SK-N-SH (cell line): ENCODE results near the gene PSMG3. TPM values are rescaled to one million over a fixed set of nuclear protein-coding genes. Genes with fewer than 3 reads are reported as not detected.

ENCODE experiments used
- CTCF ChIA-PET: fragments of 300-600, 350-600 bp; formaldehyde crosslinking; extraction: SDS; loops from one replicate; lab custom pipeline; 2021; lab: Yijun Ruan, JAX
- POLR2A ChIA-PET: fragments of 350-600 bp; sonication (Branson Sonifier 250); formaldehyde crosslinking; extraction: SDS; loops from one replicate; lab custom pipeline; 2020; ENCODE audit warnings: antibody characterized with exemption, inconsistent platforms; lab: Yijun Ruan, JAX
- DNase-seq: peaks from one replicate; pipeline ENCODE4 v3.0.0; 2012
- H2AFZ ChIP-seq: fragments of 200-600 bp; sonication (generic); 2 replicates; pipeline ENCODE4 v1.8.1; 2016; ENCODE audit warnings: antibody characterized with exemption, mild to moderate bottlenecking, low read depth
- H3F3A ChIP-seq: fragments of 200-600 bp; sonication (generic); replicated peaks from 2 replicates; pipeline ENCODE3; 2016; ENCODE audit warnings: antibody characterized with exemption, mild to moderate bottlenecking; ENCODE audit not compliant: insufficient read depth
- H3K27ac ChIP-seq, 2 experiments: fragments of 200-500 bp in 1 of 2; fragments of 200-600 bp in 1 of 2; sonication (Bioruptor generic) in 1 of 2; sonication (generic), shearing (Covaris generic) in 1 of 2; 2 replicates each; pipeline versions ENCODE4 v1.5.1 to v1.6.1; 2014 to 2016; ENCODE audit warnings: low read depth in 2 of 2, inconsistent platforms in 1 of 2, low read length in 1 of 2, mild to moderate bottlenecking in 1 of 2, mixed read lengths in 1 of 2
- H3K27me3 ChIP-seq: fragments of 200-600 bp; sonication (generic), shearing (Covaris generic); 2 replicates; pipeline ENCODE4 v1.6.1; 2016; ENCODE audit warnings: mixed run types; ENCODE audit not compliant: insufficient read depth
- H3K36me3 ChIP-seq, 2 experiments: fragments of 200-500 bp in 1 of 2; fragments of 200-600 bp in 1 of 2; sonication (Bioruptor generic) in 1 of 2; sonication (generic) in 1 of 2; replicated peaks in 1 of 2; 2 replicates each; pipeline versions ENCODE3 to v1.5.1; 2014 to 2016; ENCODE audit warnings: low read length in 1 of 2, mild to moderate bottlenecking in 1 of 2; ENCODE audit not compliant: insufficient read depth in 2 of 2, control insufficient read depth in 1 of 2
- H3K4me1 ChIP-seq, 2 experiments: fragments of 200-500 bp in 1 of 2; fragments of 200-600 bp in 1 of 2; sonication (Bioruptor generic) in 1 of 2; sonication (generic), shearing (Covaris generic) in 1 of 2; 2 replicates each; pipeline versions ENCODE4 v1.5.1 to v1.6.1; 2014 to 2016; ENCODE audit warnings: low read depth in 1 of 2, low read length in 1 of 2, mixed run types in 1 of 2; ENCODE audit not compliant: insufficient read depth in 2 of 2, control insufficient read depth in 1 of 2
- H3K4me2 ChIP-seq: fragments of 200-600 bp; sonication (generic), shearing (Covaris generic); 2 replicates; pipeline ENCODE4 v1.6.1; 2017; ENCODE audit warnings: mixed run types
- H3K4me3 ChIP-seq, 2 experiments: fragments of 200-500 bp in 1 of 2; fragments of 200-600 bp in 1 of 2; sonication (Bioruptor generic) in 1 of 2; sonication (generic), shearing (Covaris generic) in 1 of 2; 2 replicates each; pipeline versions ENCODE4 v1.5.1 to v1.8.1; 2014 to 2016; ENCODE audit warnings: low read depth in 2 of 2, inconsistent platforms in 1 of 2, low read length in 1 of 2, mild to moderate bottlenecking in 1 of 2, mixed read lengths in 1 of 2, moderate library complexity in 1 of 2
- H3K79me2 ChIP-seq: fragments of 200-600 bp; sonication (generic); 2 replicates; pipeline ENCODE4 v1.8.1; 2017; ENCODE audit warnings: mild to moderate bottlenecking; ENCODE audit not compliant: insufficient read depth
- H3K9ac ChIP-seq: fragments of 200-600 bp; sonication (generic); 2 replicates; pipeline ENCODE4 v1.6.1; 2017; ENCODE audit warnings: mixed run types
- H3K9me2 ChIP-seq: fragments of 200-600 bp; sonication (generic); 2 replicates; pipeline ENCODE4 v1.6.1; 2017; ENCODE audit warnings: mixed run types
- H3K9me3 ChIP-seq: fragments of 200-600 bp; sonication (generic); 2 replicates; pipeline ENCODE4 v1.6.1; 2017; ENCODE audit warnings: mixed run types, mild to moderate bottlenecking, moderate library complexity
- H4K20me1 ChIP-seq: fragments of 200-600 bp; sonication (generic); 2 replicates; pipeline ENCODE4 v1.6.1; 2017; ENCODE audit warnings: mild to moderate bottlenecking, mixed run types; ENCODE audit not compliant: insufficient read depth
- ELF1 ChIP-seq: IDR thresholded peaks from 2 replicates; pipeline ENCODE4 v1.4.0; 2012
- FOSL2 ChIP-seq: IDR thresholded peaks from 2 replicates; pipeline ENCODE4 v1.4.0; 2012; ENCODE audit warnings: low read depth, mild to moderate bottlenecking, moderate library complexity, borderline replicate concordance
- FOXJ3 ChIP-seq: sonication (generic); formaldehyde crosslinking; IDR thresholded peaks from 2 replicates; pipeline ENCODE4 v1.5.1; 2020; ENCODE audit warnings: mild to moderate bottlenecking, missing genetic modification reagents
- FOXM1 ChIP-seq: IDR thresholded peaks from 2 replicates; pipeline ENCODE4 v1.4.0; 2012; ENCODE audit warnings: low read depth, mild to moderate bottlenecking
- NRF1 ChIP-seq: IDR thresholded peaks from 2 replicates; pipeline ENCODE4 v1.6.1; 2012; ENCODE audit warnings: low read depth, mild to moderate bottlenecking, low read length
- POLR2AphosphoS5 ChIP-seq: IDR thresholded peaks from 2 replicates; pipeline ENCODE4 v1.6.1; 2012; ENCODE audit warnings: low read depth, low read length
- RCOR1 ChIP-seq: fragments of 150-350 bp; IDR thresholded peaks from 2 replicates; pipeline ENCODE4 v1.6.1; 2017; ENCODE audit warnings: antibody characterized with exemption, low read length
- RFX5 ChIP-seq: IDR thresholded peaks from 2 replicates; pipeline ENCODE4 v1.6.1; 2012; ENCODE audit warnings: mild to moderate bottlenecking, improper control_type of control experiment, low read length
- TAF1 ChIP-seq: IDR thresholded peaks from 2 replicates; pipeline ENCODE4 v1.6.1; 2012; ENCODE audit warnings: low read depth, mild to moderate bottlenecking, low read length, moderate library complexity, borderline replicate concordance
- TEAD4 ChIP-seq: IDR thresholded peaks from 2 replicates; pipeline ENCODE4 v1.4.0; 2012; ENCODE audit warnings: mild to moderate bottlenecking, borderline replicate concordance; ENCODE audit not compliant: insufficient read depth
- USF2 ChIP-seq: fragments of 150-350 bp; IDR thresholded peaks from 2 replicates; pipeline ENCODE4 v1.6.1; 2017; ENCODE audit warnings: antibody characterized with exemption, low read length, low read depth, borderline replicate concordance
- YY1 ChIP-seq: IDR thresholded peaks from 2 replicates; pipeline ENCODE4 v1.4.0; 2012; ENCODE audit warnings: low read depth, mild to moderate bottlenecking
- ZBTB33 ChIP-seq: IDR thresholded peaks from 2 replicates; pipeline ENCODE4 v1.4.0; 2012; ENCODE audit warnings: low read depth, borderline replicate concordance
- WGBS: methylation state at CpG from one replicate; pipeline ENCODE4 v1.1.6; 2017; ENCODE audit warnings: low lambda C conversion rate; 5-methylcytosine and 5-hydroxymethylcytosine counted together
- polyA plus RNA-seq, 3 experiments: library from polyadenylated mRNA; depleted of rRNA; stranded (reverse); fragments of >200 nt; gene quantifications; 2 replicates each; pipeline ENCODE4 v1.2.3, GENCODE V29; 2012

Gene PSMG3
- polyA plus RNA-seq, 1 of the 3 experiments (the other 2 are of a cell fraction): 109 TPM

- Histone ChIP-seq H3F3A (no peaks in the 10 kb centered on the region), H3K4me1 (peaks cover 0 to 65% of the 10 kb centered on the region in 2 experiments; a peak in 1 of 4 replicates), H3K9me2 (no peaks in the 10 kb centered on the region), H3K79me2 (no peaks in the 10 kb centered on the region), H3K4me3 (no peak overlapping the region), H3K4me2 (no peak overlapping the region), H3K9me3 (no peaks in the 10 kb centered on the region), H2AFZ (no peak overlapping the region), H3K9ac (no peak overlapping the region)
- CTCF ChIA-PET: interaction anchor here (1.0 to 2.6 kb wide), 6 partner anchors 9 to 84 kb away, joined by 3 to 14 read pairs (median 8); no protein-coding TSS in a partner anchor
- DNase-seq: no peak
- no peak for TF ChIP-seq YY1
- TF ChIP-seq ELF1: no peak
- TF ChIP-seq RFX5: no peak
- TF ChIP-seq, all 33 proteins: peak for 0
- Histone ChIP-seq H3K27ac (peak overlapping the region in 1 of 2 experiments; percentile 85; a peak in 1 of 4 replicates), H3K36me3 (no peaks in the 10 kb centered on the region), H3K27me3 (peaks cover 38% of the 10 kb centered on the region), H4K20me1 (no peaks in the 10 kb centered on the region)
- POLR2A ChIA-PET: interaction anchor here (1.3 kb wide), 1 partner anchor 47 kb away, joined by 3 read pairs; no protein-coding TSS in a partner anchor
- WGBS: 80% methylated on average over 8 of the region's 9 CpGs
Observed at GRCh38 chr7:1590887-1591286, 21.1 kb upstream of the PSMG3 start.

DNA sequence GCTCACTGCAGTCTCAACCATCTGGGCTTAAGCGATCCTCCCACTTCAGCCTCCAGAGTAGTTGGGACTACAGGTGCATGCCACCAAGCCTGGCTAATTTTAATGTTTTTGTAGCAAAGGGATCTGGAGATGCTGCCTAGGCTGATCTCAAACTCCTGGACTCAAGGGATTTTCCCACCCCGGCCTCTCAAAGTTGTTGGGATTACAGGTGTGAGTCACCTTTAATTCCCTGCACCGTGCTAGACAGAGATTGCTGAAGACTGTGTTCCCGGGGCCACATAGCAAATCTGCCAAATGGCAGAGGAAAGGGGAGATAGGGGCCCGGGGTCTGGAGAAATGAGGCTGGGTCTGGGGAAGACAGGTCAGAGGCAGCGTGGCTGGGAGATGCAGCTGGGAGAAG is 20.6 kb upstream of the PSMG3 start:
- Histone ChIP-seq H3K27me3 (peaks cover 34% of the 10 kb centered on the region), H3K4me3 (no peak overlapping the region), H2AFZ (no peak overlapping the region), H3K27ac (peak overlapping the region in 1 of 2 experiments; percentile 29; a peak in 1 of 4 replicates), H3K4me1 (peaks cover 0 to 65% of the 10 kb centered on the region in 2 experiments; a peak in 1 of 4 replicates), H3K79me2 (no peaks in the 10 kb centered on the region), H4K20me1 (no peaks in the 10 kb centered on the region), H3K9me2 (no peaks in the 10 kb centered on the region), H3K36me3 (no peaks in the 10 kb centered on the region), H3F3A (no peaks in the 10 kb centered on the region), H3K9me3 (no peaks in the 10 kb centered on the region), H3K9ac (no peak overlapping the region), H3K4me2 (no peak overlapping the region)
- no peak for DNase-seq
- ChIA-PET CTCF (interaction anchor here (1.7 to 2.4 kb wide), 3 partner anchors 12 to 74 kb away, joined by 5 to 14 read pairs (median 10); no protein-coding TSS in a partner anchor), POLR2A (interaction anchor here (1.3 kb wide), 1 partner anchor 48 kb away, joined by 3 read pairs; no protein-coding TSS in a partner anchor)
- TF ChIP-seq YY1 (no peak), TEAD4 (no peak), POLR2AphosphoS5 (no peak), USF2 (no peak), FOXJ3 (no peak), ZBTB33 (no peak), TAF1 (no peak), RCOR1 (no peak), NRF1 (no peak), FOSL2 (no peak), FOXM1 (no peak)
- WGBS: 69% methylated on average over 6 of the region's 6 CpGs
